AG10803 (cell line): ENCODE results near the gene DENND1A.

Source experiments
- DNase-seq: peaks from one replicate; pipeline ENCODE4 v3.0.0; 2010; ENCODE audit warnings: low read depth
- H3K4me3 ChIP-seq: 2 replicates; pipeline ENCODE4 v1.5.1; 2011; ENCODE audit warnings: mild to moderate bottlenecking, low read length, control low read depth
- CTCF ChIP-seq: conservative IDR thresholded peaks from 2 replicates; pipeline ENCODE4 v1.5.1; 2011; ENCODE audit warnings: mild to moderate bottlenecking, low read length, control low read depth, inconsistent platforms

Gene DENND1A

GRCh38 chr9:123772374-123772773, 157.6 kb downstream of the DENND1A start:
- DNase-seq, result peak; percentile 39
- no peak for TF ChIP-seq CTCF
- H3K4me3 ChIP-seq, result no peak overlapping the region

- no peak overlapping the region for H3K4me3 ChIP-seq
- TF ChIP-seq CTCF, result no peak
- DNase-seq, result no peak
Observed at GRCh38 chr9:123771690-123772089, 158.2 kb downstream of the DENND1A start.

GRCh38 chr9:123769719-123770118, 160.2 kb downstream of the DENND1A start:
- no peak overlapping the region for H3K4me3 ChIP-seq
- no peak for TF ChIP-seq CTCF
- DNase-seq, result peak; percentile 42

GRCh38 chr9:123763910-123764588, 165.9 kb downstream of the DENND1A start:
- peak; percentile 82 for DNase-seq
- TF ChIP-seq CTCF, result no peak

GRCh38 chr9:123761905-123762605, 167.9 kb downstream of the DENND1A start:
- H3K4me3 ChIP-seq, result no peak overlapping the region
- peak; percentile 37 for DNase-seq
- TF ChIP-seq CTCF, result no peak

More at GRCh38 chr9:123763910-123764588, 165.9 kb downstream of the DENND1A start:
- no peak overlapping the region for H3K4me3 ChIP-seq

GRCh38 chr9:123757960-123758359, 172.0 kb downstream of the DENND1A start:
- no peak for TF ChIP-seq CTCF
- no peak for DNase-seq
- H3K4me3 ChIP-seq, result no peak overlapping the region

GRCh38 chr9:123757547-123757946, 172.4 kb downstream of the DENND1A start:
- DNase-seq, result no peak
- no peak for TF ChIP-seq CTCF
- H3K4me3 ChIP-seq, result no peak overlapping the region
